ENCODE data around the gene CD200.

CD200 gene

DNA sequence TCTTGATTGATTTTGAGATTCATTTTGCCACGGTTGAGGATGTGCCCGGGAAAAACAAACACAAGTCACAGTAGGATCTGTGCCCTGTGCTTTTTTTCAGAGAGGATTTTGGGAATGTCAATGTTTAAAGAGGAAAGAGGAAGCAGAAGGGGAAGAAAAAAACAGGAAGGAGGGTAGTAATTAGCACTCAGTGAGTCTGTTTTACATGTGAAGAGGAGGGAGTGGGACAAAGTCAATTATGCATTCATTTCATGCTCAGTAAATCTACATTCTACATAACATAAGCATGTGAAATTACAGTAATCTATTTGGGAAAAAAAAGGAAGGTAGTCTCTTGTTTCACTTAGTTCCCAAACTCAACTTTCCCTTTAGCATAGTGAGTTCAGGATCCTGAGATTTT is 18.3 kb upstream of the CD200 start:
- Histone ChIP-seq H3K36me3 (replicated peaks) (no peaks in the 10 kb centered on the region), H3K4me1 (0 out of 2 replicates have a peak, but pooled peaks cover 3% of the 10 kb centered on the region), H3K9me3 (no peaks in the 10 kb centered on the region), H3K4me3 (no peak overlapping the region), H3K27me3 (ENCODE audit: low read depth) (no peaks in the 10 kb centered on the region)
- no peak for DNase-seq (ENCODE audit: low spot score in 2 of 2)
- in situ Hi-C loops (cut with MboI; ENCODE audit: low sequenced_read_pairs), result no loop called here

GRCh38 chr3:112315791-112316190 is 17.2 kb upstream of the CD200 start:
- no peaks in the 10 kb centered on the region for H3K9me3 ChIP-seq
- no peaks in the 10 kb centered on the region for H3K27me3 ChIP-seq (ENCODE audit: low read depth)
- H3K4me1 ChIP-seq, result 0 out of 2 replicates have a peak, but pooled peaks cover 3% of the 10 kb centered on the region
- in situ Hi-C loops (cut with MboI; ENCODE audit: low sequenced_read_pairs), result no loop called here
- no peak overlapping the region for H3K4me3 ChIP-seq
- no peak for DNase-seq (ENCODE audit: low spot score in 2 of 2)
- no peaks in the 10 kb centered on the region for H3K36me3 ChIP-seq (replicated peaks)

- Histone ChIP-seq H3K4me1 (0 out of 2 replicates have a peak, but pooled peaks cover 2% of the 10 kb centered on the region), H3K9me3 (no peaks in the 10 kb centered on the region), H3K4me3 (no peak overlapping the region), H3K27me3 (ENCODE audit: low read depth) (no peaks in the 10 kb centered on the region), H3K36me3 (replicated peaks) (no peaks in the 10 kb centered on the region)
- in situ Hi-C loops (cut with MboI; ENCODE audit: low sequenced_read_pairs), result no loop called here
- DNase-seq (ENCODE audit: low spot score in 2 of 2), result no peak
These were observed 13.3 kb upstream of the CD200 start for GRCh38 chr3:112319516-112320276.

- H3K27me3 ChIP-seq (ENCODE audit: low read depth), result no peaks in the 10 kb centered on the region
- DNase-seq (ENCODE audit: low spot score in 2 of 2), result no peak
- in situ Hi-C loops (cut with MboI; ENCODE audit: low sequenced_read_pairs), result no loop called here
These were observed 12.3 kb upstream of the CD200 start for GRCh38 chr3:112320691-112321090.

GRCh38 chr3:112321867-112322652 is 10.9 kb upstream of the CD200 start:
- no peak for DNase-seq (ENCODE audit: low spot score in 2 of 2)
- Histone ChIP-seq H3K36me3 (replicated peaks) (no peaks in the 10 kb centered on the region), H3K4me3 (no peak overlapping the region), H3K4me1 (no peaks in the 10 kb centered on the region), H3K27me3 (ENCODE audit: low read depth) (no peaks in the 10 kb centered on the region; the same call in 1 of the 2 replicates), H3K9me3 (no peaks in the 10 kb centered on the region)
- in situ Hi-C loops (cut with MboI; ENCODE audit: low sequenced_read_pairs), result no loop called here

More at GRCh38 chr3:112320691-112321090, 12.3 kb upstream of the CD200 start:
- Histone ChIP-seq H3K36me3 (replicated peaks) (no peaks in the 10 kb centered on the region), H3K4me3 (no peak overlapping the region), H3K4me1 (no peaks in the 10 kb centered on the region), H3K9me3 (no peaks in the 10 kb centered on the region)

DNA sequence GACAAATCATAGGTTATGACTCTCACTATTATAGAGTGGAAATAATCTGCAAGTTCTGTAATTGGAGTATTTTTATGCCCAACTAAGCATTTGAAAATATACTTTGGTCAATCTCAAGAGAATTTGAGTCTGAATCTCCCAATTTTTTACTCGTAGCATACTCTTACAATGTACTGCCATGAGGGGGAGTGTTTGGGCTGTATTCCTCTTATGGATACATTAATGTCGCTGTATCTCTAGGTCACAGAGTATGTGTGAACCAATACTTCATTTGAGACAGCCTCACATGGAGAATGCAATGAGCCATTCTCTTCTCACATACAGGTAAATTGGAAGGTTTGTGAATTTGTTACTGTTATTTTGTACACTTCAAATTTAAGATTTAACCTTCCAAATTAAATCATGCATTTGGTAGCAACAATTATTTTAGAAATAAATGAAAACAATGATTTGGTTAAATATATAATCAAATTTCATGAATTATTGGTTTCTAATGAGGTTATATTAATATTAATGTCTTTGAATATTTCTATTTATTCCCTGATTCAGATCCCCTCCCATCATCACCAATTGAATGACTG is 5.5 kb upstream of the CD200 start:
- DNase-seq (ENCODE audit: low spot score in 2 of 2), result peak; percentile 56 to 77
- Histone ChIP-seq H3K27me3 (ENCODE audit: low read depth) (no peaks in the 10 kb centered on the region; the same call in 1 of the 2 replicates), H3K4me3 (no peak overlapping the region), H3K4me1 (peaks cover 2% of the 10 kb centered on the region; the same call in 1 of the 2 replicates), H3K36me3 (replicated peaks) (no peaks in the 10 kb centered on the region), H3K9me3 (no peaks in the 10 kb centered on the region)
- in situ Hi-C loops (cut with MboI; ENCODE audit: low sequenced_read_pairs), result no loop called here

DNA sequence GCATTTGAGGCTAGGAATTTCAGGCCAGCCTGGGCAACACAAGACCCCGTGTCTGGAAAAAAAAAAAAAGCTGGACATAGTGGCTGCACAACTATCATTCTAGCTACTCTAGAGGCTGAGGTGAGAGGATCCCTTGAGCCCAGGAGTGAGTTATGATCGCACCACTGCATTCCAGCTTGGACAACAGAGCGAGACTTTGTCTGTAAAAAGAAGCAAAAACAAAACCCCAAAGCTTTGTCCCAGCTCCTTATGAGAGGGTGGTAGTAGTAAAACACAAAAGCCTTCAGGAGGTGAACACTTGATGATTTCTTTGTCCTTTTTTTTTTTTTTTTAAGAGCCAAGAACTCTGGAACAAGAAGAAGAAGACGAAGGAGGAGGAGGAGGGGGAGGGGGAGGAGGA is 1.1 kb upstream of the CD200 start:
- no peak for DNase-seq (ENCODE audit: low spot score in 2 of 2)
- Histone ChIP-seq H3K4me1 (peaks cover 7% of the 10 kb centered on the region), H3K36me3 (replicated peaks) (no peaks in the 10 kb centered on the region), H3K9me3 (no peaks in the 10 kb centered on the region), H3K27me3 (ENCODE audit: low read depth) (no peaks in the 10 kb centered on the region), H3K4me3 (no peak overlapping the region)
- in situ Hi-C loops (cut with MboI; ENCODE audit: low sequenced_read_pairs), result loop anchor here (10.0 kb wide), 1 partner anchor 193 kb away; no protein-coding TSS in a partner anchor

- in situ Hi-C loops (cut with MboI; ENCODE audit: low sequenced_read_pairs), result loop anchor here (10.0 kb wide), 1 partner anchor 191 kb away; no protein-coding TSS in a partner anchor
These were observed 693 bp downstream of the CD200 start for GRCh38 chr3:112333381-112334317.

DNA sequence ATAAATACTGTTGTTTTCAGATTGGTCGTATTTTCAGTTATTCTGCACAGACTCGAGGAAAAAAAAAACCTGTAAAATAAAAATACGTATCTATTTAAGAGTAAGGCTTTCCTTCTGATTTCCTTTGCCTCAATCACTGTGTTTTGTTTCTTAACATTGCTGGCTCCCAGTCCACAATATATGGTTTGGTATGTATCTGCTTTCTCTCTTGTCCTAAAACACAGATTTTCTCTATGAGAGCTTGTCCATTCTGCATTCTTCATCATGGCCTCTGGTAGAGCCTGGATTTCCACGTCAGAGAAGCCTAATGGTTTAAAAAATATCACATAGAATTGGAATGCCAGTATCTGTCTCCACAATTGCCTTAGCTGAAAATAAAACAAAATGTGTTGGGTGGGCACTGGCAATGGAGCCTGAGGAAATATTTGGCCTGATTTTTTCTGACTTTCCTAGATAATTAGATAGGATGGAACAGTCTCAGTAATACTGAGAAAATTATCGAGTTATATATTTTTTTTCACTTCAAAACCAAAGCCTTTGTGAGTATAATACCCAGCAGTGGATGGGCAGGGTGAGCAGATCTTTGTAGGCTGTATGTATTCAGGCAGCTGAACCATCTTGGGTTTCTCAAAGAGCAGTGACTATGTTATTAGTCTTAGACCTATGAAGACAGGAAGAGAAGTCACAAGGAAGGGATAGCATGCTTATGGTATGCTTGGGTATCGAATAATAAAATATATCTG is 1.9 kb downstream of the CD200 start:
- H3K9me3 ChIP-seq, result no peaks in the 10 kb centered on the region
- in situ Hi-C loops (cut with MboI; ENCODE audit: low sequenced_read_pairs), result loop anchor here (10.0 kb wide), 1 partner anchor 190 kb away; no protein-coding TSS in a partner anchor
- no peaks in the 10 kb centered on the region for H3K36me3 ChIP-seq (replicated peaks)
- H3K4me3 ChIP-seq, result no peak overlapping the region
- no peaks in the 10 kb centered on the region for H3K27me3 ChIP-seq (ENCODE audit: low read depth)
- H3K4me1 ChIP-seq, result peaks cover 5% of the 10 kb centered on the region
- no peak for DNase-seq (ENCODE audit: low spot score in 2 of 2)

More at GRCh38 chr3:112333381-112334317, 693 bp downstream of the CD200 start:
- peaks cover 5% of the 10 kb centered on the region for H3K4me1 ChIP-seq
- H3K4me3 ChIP-seq, result peak overlapping the region; percentile 40
- no peaks in the 10 kb centered on the region for H3K27me3 ChIP-seq (ENCODE audit: low read depth)
- no peaks in the 10 kb centered on the region for H3K9me3 ChIP-seq
- DNase-seq (ENCODE audit: low spot score in 2 of 2), result peak; percentile 71 to 78
- H3K36me3 ChIP-seq (replicated peaks), result no peaks in the 10 kb centered on the region

- no peaks in the 10 kb centered on the region for H3K27me3 ChIP-seq (ENCODE audit: low read depth)
- in situ Hi-C loops (cut with MboI; ENCODE audit: low sequenced_read_pairs), result loop anchor here (10.0 kb wide), 1 partner anchor 189 kb away; no protein-coding TSS in a partner anchor
- H3K4me3 ChIP-seq, result no peak overlapping the region
These were observed 2.5 kb downstream of the CD200 start for GRCh38 chr3:112335434-112335781.

DNA sequence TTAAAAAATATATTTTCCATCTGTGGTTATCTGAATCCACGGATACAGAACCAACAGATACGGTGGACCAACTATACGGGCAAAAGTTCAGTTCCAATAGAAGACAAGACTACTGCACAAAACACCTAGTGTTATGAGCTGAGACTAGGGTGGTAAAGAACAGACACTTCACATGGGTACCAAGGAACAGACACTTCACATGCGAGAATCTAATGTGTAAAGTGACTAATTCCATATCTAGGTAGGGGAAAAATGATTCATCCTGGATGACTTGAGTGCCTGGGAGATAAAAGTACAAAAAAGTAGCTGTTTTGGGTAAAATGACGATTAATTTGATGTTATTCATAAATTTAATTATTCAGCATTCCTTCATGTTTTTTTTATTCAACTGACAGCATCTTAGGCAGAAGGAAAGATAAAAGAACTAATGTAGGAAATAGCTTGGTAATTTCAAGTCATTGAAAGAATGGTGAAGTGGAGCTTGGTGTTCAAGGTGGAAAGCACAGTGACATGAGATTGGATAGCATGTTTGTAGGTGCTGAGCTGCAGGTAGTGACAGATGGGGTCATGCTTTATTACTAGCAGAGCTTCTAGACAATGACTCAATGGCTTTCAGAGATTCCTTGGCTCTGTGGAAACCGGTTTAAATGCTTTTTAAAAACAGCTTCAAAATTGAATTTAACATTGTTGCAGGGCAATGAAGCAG is 5.2 kb downstream of the CD200 start:
- peaks cover 5% of the 10 kb centered on the region for H3K4me1 ChIP-seq
- H3K9me3 ChIP-seq, result no peaks in the 10 kb centered on the region
- H3K4me3 ChIP-seq, result no peak overlapping the region
- in situ Hi-C loops (cut with MboI; ENCODE audit: low sequenced_read_pairs), result loop anchor here (10.0 kb wide), 1 partner anchor 187 kb away; no protein-coding TSS in a partner anchor
- H3K27me3 ChIP-seq (ENCODE audit: low read depth), result no peaks in the 10 kb centered on the region
- no peaks in the 10 kb centered on the region for H3K36me3 ChIP-seq (replicated peaks)
- no peak for DNase-seq (ENCODE audit: low spot score in 2 of 2)

More at GRCh38 chr3:112335434-112335781, 2.5 kb downstream of the CD200 start:
- Histone ChIP-seq H3K9me3 (no peaks in the 10 kb centered on the region), H3K36me3 (replicated peaks) (no peaks in the 10 kb centered on the region), H3K4me1 (peaks cover 5% of the 10 kb centered on the region)
- DNase-seq (ENCODE audit: low spot score in 2 of 2), result no peak

GRCh38 chr3:112338727-112339056 is 5.7 kb downstream of the CD200 start:
- Histone ChIP-seq H3K4me3 (no peak overlapping the region), H3K4me1 (peaks cover 4% of the 10 kb centered on the region), H3K27me3 (ENCODE audit: low read depth) (no peaks in the 10 kb centered on the region), H3K9me3 (no peaks in the 10 kb centered on the region), H3K36me3 (replicated peaks) (no peaks in the 10 kb centered on the region)
- no peak for DNase-seq (ENCODE audit: low spot score in 2 of 2)
- in situ Hi-C loops (cut with MboI; ENCODE audit: low sequenced_read_pairs), result loop anchor here (10.0 kb wide), 1 partner anchor 186 kb away; no protein-coding TSS in a partner anchor
